Activated T-cell treated with anti-CD3 and anti-CD28 coated beads, Interleukin-2, amount 50 U/mL, for 1 hour (primary cell): ENCODE results near the gene NF2.
"Not testable (repeated sequence)": the region's sequence is repeated elsewhere in the genome, so short reads cannot be mapped to it uniquely, and the experiment has no call there.

Experiments used
- DNase-seq: peaks from one replicate; pipeline ENCODE4 v3.0.0-alpha.2; 2020

NF2 gene

DNA sequence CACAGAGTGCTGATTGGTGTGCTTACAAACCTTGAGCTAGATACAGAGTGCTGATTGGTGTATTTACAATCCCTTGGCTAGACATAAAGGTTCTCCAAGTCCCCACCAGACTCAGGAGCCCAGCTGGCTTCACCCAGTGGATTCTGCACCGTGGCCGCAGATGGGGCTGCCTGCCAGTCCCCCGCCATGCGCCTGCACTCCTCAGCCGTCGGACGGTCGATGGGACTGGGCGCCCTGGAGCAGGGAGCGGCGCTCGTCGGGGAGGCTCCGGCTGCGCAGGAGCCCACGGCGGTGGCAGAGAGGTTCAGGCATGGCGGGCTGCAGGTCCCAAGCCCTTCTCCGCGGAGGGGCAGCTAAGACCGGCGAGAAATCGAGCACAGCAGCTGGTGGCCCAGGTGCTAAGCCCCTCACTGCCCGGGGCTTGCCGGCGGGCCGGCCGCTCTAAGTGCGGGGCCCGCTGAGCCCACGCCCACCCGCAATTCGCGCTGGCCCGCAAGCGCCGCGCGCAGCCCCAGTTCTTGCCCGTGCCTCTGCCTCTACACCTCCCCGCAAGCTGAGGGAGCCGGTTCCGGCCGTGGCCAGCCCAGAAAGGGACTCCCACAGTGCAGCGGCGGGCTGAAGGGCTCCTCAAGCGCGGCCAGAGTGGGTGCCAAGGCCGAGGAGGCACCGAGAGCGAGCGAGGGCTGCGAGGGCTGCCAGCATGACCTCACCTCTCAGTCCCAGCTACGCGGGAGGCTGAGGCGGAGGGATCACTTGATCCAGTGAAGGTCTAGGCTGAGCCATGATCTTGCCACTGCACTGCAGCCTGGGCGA is 5.4 kb upstream of the NF2 start:
- not testable (repeated sequence) for DNase-seq

DNA sequence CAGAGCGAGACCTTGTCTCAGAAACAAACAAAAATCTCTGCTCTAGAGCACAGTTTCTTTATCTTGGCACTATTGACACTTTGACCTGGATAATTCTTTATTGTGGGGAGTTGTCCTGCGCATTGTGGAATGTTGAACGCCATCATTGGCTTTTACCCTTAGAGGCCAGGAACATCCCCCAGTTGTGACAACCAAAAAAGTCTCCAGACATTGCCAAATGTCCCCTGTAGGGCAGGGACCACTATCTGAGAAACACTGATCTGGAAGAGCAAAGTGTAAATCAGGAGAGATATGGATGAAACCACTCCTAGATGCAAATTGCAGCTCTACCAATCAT is 4.8 kb upstream of the NF2 start:
- DNase-seq: no peak

DNA sequence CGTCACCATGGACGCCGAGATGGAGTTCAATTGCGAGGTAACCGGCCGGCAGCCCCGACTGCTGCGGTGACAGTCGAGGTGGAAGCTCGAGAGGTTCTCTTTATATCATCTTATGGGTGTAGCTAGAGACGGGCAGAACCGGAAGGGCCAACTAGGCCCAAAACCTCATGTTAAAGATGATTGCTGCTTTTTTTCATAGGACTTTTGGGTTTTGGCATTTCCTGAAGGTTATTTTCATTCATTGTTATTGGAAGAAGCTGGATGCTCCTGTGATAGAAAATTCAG is 585 bp downstream of the NF2 start:
- DNase-seq: no peak

DNA sequence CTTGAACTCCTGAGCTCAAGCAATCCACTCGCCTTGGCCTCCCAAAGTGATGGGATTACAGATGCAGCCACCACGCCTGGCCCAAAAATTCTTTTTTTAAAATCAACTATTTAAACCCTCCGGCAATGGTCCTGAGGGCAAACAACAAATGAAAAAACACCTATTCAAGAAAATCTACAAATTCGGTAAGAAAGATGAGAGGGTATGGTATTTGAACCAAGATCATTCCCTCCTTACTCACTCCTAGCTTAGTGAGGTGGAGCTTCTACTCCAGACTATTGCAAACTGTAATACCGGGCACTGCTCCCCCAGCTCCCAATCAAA is 2.1 kb downstream of the NF2 start:
- no peak for DNase-seq

DNA sequence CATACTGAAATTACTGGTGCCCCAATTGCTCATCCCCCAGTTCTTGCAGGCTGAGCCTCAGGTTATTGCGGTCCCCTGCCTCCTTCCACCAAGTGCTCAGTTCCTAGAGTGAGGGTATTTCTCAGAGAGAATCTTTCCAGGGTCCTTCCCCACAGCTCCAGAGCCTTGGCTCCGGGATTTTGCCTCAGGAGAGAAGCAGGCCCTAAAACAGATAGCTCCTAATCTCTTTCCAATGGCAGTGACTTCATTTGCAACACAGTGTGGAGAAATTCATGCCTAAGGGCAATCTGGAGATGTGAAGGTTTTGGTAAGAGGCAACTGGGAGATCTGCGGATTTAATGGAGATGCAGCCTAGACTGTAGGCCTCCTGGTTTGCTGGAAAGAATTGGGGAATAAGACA is 2.9 kb downstream of the NF2 start:
- DNase-seq: no peak

DNA sequence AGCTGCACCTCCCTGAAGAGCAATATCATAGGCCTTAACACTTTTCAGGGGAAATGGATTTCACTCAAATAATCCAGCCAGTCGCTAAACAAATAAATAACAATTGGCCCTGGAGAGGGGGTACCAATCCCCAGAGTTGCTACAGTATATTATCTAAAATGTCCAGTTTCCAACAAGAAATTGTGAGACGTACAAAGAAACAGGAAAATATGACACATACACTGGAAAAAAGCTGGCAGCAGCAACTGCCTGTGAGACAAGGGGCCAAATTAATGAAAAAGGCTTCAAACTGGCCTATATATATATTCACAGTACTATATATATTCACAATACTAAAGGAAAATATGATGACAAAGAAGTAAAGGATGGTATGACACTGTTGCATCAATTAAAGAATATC is 4.0 kb downstream of the NF2 start:
- DNase-seq: no peak

DNA sequence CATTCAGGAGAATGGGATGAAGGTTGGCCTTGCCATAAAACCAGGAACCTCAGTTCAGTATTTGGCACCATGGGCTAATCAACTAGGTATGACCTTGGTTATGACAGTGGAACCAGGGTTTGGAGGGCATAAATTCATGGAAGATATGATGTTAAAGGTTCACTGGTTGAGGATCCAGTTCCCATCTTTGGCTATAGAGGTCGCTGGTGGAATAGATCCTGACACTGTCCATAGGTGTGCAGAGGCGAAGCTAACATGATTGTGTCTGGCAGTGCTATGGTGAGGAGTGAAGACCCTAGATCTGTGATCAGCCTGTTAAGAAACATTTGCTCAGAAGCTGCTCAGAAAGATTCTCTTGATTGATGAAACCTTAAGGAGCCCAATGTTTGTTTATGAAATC is 5.7 kb downstream of the NF2 start:
- DNase-seq: no peak

DNA sequence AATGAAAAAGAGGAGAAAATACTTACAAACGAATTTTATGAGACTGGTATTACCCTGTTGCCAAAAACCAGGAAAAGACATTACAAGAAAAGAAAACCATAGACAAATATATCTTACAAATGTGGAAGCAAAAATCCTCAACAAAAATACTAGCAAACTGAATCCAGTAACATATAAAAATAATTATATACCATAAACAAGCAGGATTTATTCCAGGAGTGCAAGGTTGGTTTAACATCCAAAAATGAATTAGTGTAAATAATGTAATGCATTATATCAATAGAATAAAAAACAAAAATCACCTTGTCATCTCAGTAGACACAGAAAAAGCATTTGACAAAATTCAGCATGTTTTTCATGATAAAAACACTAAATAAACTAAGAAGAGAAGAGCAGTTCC is 7.3 kb downstream of the NF2 start:
- no peak for DNase-seq

DNA sequence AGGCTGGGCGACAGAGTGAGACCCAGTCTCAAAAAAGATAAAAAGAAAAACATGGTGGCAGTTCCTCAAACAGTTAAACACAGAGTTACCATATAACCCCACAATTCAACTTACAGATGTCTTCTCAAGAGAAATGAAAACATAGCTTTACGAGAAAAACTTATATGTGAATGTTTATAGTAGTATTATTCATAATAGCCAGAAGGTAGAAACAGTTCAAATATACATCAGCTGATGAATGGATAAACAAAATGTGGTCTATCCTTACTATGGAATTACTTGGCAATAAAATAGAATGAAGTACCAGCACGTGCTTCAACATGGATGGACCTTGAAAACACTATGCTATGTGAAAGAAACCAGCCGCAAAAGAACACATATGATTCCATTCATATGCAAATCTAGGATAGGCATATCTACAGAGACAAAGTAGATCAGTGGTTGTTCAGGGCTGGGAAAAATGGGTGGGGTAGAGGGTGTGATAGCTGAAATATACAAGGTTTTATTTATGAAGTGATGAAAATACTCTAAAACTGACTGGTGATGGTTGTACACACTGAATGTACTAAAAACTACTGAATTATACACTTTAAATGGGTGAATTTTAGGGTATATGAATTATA is 12.4 kb downstream of the NF2 start:
- no peak for DNase-seq

DNA sequence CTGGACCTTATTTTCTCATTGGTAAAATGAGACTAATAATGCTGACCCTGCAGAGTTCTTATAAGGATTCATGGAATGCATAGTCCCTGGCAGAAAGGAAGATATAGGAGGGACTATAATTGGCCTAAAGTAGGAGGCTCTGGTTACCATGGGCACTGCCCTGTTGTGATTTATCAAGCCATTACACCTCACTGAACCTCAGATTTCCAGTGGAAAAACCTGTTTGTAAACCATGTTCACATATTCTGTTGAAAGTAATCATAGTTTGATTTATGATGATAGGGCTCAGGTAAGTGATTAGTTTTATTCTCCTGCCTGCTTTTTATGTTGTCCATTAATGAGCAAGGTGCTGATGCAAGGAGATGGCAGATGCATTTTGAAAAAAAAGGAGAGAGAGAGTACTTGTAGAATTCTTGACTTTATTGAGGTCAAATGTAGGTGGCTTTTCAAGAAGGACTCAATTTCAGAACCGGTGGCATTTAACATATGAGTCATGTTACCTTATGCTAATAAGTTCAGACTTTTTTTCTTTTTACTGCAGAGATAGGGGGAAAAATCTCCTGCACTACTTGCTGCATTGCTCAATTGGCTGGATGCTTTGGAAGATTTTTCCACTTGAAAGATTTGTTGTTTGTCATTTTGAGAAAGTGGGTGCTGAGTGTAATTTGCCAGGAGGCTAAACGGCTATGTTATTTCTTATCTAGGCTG is 14.6 kb downstream of the NF2 start:
- DNase-seq: no peak

DNA sequence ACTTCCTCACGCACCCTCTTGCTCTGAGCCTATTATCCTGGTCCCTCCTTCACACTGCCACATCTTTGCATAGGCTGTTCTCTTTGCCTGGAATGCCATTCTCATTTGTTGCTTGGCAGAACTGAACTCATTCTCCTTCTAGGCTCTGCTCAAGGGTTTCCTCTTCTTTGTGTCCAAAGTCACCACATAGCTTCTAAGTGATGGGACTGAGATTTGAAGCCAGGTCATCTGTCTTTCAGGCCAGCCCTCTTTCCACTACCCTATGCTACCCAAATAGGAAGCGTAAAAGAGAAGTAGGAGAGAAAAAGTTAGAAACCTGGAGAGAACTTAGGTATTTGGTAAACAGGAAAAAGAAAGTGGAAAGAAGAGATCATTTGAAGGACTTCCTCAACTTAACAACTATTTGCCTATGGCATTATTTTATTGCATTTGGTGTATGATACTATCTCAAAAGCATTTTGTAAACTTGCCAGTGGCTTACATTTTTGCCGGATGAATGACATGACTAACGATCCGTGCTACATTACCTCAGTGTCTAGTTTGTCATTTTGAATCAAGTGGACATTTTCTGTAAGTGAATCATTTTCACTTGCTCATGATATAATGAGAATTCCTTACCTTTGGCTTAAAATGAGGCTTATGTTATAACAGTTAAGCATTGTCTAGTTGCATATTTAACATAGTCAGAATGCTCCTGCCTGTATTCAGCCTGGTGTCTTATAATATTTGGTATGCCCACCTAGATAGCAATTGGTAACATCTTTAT is 18.5 kb downstream of the NF2 start:
- DNase-seq: no peak

DNA sequence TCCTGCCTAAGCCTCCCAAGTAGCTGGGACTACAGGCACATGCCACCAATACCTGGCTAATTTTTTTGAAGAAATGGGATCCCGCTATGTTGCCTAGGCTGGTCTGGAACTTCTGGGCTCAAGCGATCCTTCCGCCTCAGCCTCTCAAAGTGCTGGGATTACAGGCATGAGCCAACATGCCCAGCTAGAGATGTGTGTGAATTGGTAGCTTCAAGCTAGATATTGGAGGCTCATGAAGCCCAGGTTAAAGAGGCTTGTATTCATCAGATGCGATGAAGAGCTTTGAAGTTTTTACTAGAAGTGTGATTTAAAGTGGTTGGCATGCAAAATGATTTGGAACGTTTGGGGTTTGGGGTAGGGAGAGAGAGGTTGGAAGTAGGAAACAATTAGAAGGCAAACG is 19.6 kb downstream of the NF2 start:
- no peak for DNase-seq

DNA sequence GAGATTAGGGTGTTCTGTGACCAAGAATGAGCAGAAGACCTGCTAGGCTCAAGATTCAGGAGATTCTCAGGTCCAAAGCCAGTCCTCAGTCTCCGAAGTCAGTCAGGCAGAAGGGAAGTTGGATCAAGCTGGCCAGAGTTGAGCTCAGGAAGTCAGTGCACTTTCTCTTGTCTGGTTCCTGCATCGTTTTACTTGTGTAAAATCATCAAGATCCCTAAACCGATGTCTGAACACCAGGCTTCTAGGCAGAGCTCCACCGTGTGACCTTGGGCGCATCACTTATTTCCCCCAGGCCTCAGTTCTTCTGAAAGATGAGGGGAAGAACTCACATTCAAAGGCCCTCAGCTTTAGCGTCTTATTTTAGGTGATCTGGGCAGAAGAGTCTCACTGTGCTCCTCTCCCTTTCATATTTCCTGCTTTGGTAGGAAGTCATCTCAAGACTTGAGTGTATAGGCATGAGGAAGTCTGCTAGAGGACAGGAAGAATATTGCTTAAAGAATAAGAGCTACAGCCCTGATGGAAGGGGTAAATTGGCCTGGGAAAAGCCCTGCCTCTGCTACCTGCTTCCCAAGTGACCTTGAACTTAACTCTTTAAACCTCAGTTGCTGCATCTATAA is 20.2 kb downstream of the NF2 start:
- DNase-seq: peak; percentile 25

DNA sequence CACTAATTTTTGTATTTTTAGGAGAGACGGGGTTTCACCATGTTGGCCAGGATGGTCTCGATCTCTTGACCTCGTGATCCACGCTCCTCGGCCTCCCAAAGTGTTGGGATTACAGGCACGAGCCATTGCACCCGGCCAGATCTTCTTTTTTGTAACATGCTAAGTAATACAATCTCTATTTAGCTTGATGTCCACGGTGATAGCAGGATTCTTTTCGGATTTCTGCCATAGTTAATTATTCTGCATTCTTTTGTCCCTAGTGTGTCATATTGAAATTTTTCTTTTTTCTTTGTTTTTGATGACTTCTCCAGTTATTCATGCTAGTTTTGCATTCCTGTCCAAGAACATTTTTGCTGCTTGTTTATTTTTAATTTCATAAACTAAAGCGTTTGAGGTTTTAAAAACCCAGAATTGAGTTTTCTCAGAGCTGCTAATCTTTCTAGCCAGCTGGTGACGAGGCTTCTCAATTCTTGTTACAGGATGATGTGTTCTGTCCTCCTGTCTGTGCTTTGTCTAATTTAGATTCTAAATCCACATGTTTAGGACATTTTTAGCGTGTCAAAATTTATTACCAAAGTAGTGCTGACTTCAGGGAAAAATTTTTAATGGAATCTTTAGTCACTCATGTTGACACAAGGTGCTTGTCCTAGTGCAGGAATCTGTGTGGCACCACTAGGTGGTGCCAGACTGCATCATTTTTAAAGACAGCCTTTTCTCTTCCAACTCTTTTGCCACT is 21.8 kb downstream of the NF2 start:
- no peak for DNase-seq

DNA sequence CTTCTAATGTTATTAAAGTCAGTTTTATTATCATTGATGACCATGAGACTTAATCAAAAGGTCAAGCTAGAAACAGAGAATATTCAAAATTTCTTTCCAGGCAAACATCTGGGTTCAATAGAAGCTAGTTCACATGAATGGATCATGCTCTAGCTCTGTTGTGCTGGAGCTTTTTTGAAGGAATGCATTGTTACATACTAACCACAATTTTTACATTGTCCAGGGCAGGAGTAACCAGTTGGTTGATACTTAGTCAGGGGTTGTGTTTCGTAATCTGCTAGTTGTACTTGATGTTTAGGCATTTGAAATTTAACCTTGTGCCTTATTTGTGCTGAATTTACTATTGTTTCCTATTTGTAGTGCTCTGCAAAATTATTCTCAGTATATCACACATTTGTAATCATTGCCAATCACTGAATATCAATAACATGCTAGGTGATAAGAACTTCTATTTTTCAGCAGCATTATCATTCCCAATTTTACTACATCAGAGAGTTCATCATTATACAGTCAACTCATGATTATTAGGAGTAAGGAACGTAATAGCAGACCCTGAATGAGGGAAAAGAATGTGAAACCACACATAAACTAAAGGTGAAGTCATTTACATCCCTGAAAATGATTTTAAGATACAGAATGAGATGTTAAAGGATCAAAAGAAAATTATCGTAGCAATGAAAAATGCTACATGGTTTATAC is 23.2 kb downstream of the NF2 start:
- DNase-seq: no peak

DNA sequence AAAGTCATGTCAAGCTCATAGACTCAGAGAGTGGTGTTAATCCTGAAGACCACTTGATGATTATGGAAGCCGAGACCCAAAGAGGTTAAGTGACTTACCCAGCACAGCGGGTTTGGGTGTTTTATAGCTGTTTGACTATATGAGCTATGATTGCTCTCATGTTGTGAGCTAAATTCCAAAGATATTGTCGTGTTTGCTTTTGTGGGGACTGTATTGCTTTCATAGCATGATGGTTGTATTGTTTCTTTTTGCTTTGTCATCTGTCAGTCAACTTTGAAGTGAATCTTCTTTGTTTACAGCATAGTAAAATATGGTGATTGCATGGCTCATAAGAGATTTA is 23.7 kb downstream of the NF2 start:
- no peak for DNase-seq

DNA sequence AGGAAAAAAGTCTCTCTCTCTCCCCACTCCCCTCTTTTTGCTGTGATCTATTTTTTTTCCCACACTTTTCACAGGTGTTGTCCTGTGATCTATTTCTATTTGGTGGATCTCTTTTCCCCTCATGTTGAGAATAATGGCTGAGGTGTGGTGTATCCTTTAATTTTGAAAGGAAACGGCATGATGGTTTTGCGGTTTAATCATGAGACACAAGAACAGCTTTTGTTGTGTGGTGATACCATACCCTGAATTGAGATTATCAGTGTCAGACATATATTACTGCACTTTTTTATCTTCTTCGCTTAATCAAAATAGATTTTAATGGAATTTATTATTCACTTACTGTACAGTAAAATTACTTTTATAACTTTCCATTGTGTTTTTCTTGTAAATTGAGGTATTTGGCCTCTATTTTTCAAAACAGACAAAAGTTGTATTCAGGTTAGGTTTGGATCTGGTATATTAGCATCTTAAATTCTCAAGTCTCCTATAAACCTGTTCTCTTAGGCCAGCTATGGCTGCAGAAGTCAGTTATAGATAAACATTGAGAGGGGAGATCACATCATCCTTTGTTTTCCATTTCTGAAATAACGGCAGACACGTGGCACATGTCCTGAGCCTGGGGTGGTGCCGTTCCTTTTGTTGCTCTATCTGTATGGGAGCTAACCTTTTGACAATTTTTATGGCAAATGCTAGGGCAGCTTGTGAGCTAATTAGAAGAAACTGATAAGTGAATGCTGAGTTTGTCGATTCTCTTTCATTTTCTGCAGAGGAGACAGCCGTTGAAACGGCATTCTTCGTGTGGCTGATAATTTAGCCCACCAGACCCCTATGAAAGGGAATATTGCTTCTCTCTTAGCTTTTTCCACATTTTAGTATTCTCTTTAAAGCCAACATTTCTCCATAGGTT is 25.8 kb downstream of the NF2 start:
- DNase-seq: no peak

DNA sequence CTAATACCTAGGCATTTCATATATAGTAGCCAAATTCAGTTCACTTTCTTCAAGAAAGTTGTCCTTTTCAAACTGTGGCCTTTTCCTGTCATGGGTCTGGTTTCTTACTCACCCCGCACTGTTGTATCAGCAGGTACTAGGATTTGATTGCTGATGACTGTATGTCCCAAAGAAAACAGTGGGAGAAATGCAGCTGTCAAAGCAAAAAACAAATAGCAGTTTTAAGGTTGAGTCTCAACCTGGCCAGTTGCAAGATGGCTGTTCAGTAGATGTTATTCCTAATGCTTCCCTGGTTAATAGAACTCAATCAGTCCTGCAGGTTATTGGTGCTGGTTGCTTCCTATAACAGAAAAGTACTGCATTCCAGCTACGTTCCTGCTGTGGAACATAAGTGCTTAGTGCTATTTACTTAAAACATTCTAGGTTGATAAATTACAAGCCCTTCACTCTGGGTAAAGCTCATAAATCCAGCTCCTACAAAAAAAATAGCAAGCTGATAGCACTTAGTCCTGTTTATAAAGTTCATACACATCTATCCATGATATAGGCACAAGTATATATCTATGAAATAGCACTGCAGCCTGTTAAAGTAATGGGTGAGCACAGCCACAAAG is 26.6 kb downstream of the NF2 start:
- DNase-seq: no peak

DNA sequence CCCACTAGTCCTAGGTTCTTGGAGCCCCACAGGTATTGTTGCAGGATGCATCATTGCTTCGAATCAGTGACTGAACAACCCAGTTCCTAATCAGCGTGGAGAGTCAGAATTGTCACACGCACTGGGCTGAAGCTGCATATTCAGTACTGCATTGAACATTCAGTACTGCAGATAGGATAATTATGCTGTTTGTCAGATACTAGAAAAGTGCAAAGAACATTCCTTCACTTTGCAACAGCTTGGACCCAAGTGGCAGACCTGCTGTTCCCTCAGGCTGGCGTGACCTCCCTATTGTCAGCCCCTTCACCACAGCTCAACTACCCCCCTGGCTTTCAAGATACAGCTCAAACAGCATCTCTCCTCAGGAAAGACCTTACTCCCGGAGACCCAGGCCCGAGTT is 27.6 kb downstream of the NF2 start:
- no peak for DNase-seq

DNA sequence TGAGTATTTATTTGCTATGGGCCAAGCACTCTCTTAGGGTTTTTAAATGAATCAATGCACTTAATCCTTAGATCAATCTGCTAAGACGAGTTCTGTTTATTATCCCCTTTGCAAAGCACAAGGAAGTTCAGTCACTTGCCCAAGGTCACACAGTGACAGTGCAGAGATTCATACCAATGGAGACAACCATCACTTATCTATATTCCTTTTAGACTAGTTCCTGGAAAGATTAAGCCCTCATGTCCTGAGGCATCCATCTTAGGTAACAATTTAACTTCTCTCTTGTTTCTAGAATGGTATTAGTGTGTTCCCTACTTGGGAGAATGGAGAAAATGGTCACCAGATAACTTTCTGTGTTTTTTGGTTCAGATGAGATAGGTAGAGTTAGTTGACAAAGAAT is 28.3 kb downstream of the NF2 start:
- no peak for DNase-seq

DNA sequence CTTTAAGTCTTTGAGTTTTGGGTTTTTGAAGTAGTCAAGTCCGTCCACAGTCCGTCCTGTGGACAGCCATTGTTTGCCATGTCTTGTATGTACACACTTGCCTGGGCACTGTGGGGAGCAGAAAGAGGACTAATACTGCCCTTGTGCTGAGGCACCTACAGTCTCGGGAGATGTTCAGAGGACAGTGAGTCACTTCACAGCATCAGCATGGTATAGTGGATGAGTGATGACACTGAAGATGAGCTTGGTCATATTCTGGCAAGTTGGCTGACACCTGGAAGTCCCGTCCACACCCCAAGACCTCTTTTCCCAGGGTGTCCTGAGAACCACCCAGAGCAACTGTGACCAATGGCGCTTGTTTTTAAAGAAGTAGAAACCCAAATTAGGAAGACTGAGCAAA is 29.2 kb downstream of the NF2 start:
- DNase-seq: no peak
